ENCODE data around the gene DBF4B.
"Not testable (repeated sequence)": the region's sequence is repeated elsewhere in the genome, so short reads cannot be mapped to it uniquely, and the experiment has no call there.

The DBF4B gene

GRCh38 chr17:44690746-44691306 lies 17.6 kb upstream of the DBF4B start:
- H3K9me3 Mint-ChIP-seq; H3K36me3 Mint-ChIP-seq; DNase-seq (ENCODE audit: low spot score in 2 of 2); H3K27me3 Mint-ChIP-seq; H3K27ac Mint-ChIP-seq: not testable (repeated sequence)
- peak; percentile 10 for ATAC-seq (ENCODE audit: low read depth)
- Mint-ChIP-seq H3K4me1 (peaks cover 14% of the 10 kb centered on the region), H3K4me3 (peak overlapping the region; percentile 16)

GRCh38 chr17:44693609-44694008 lies 14.9 kb upstream of the DBF4B start:
- Mint-ChIP-seq H3K36me3 (no peaks in the 10 kb centered on the region), H3K9me3 (no peaks in the 10 kb centered on the region), H3K4me3 (no peak overlapping the region), H3K4me1 (peaks cover 13% of the 10 kb centered on the region), H3K27ac (no peak overlapping the region), H3K27me3 (no peaks in the 10 kb centered on the region)
- no peak for DNase-seq (ENCODE audit: low spot score in 2 of 2)
- no peak for ATAC-seq (ENCODE audit: low read depth)

- H3K27me3 Mint-ChIP-seq; H3K4me3 Mint-ChIP-seq; ATAC-seq (ENCODE audit: low read depth): not testable (repeated sequence)
These were observed 8.2 kb upstream of the DBF4B start for GRCh38 chr17:44700288-44700687.

DNA sequence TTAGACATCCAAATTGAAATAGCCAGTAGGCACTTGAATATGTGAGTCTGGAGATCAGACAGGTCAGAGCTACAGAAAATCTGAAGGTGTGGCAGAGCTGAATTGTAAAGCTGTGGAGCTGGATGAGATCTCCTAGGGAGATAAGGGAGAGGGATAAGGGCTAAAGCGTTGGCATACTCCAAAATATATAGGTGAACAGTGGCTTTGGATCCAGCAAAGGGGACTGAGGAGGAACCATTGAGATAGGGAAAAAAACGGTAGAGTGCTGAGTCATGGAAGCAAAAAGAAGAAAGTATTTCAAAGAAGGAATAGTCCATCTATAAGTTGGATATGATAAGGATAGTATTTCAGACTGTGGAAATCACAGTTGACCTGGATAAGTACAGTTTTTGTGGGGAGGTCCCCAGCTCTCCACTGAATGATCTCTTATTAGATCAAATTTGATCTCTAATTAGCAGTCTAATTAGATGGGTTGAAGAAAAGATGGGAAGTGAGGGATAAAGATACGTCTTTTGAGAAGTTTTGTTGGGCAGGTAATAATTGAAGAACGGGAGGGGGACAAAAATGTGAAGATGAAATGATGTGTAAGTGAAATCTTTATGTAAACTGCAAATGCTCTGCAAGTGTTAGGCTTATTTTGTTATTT lies 587 bp upstream of the DBF4B start:
- H3K4me1 Mint-ChIP-seq = peaks cover 2% of the 10 kb centered on the region

More at GRCh38 chr17:44700288-44700687, 8.2 kb upstream of the DBF4B start:
- DNase-seq (ENCODE audit: low spot score in 2 of 2); H3K4me1 Mint-ChIP-seq; H3K27ac Mint-ChIP-seq; H3K9me3 Mint-ChIP-seq; H3K36me3 Mint-ChIP-seq: not testable (repeated sequence)

DNA sequence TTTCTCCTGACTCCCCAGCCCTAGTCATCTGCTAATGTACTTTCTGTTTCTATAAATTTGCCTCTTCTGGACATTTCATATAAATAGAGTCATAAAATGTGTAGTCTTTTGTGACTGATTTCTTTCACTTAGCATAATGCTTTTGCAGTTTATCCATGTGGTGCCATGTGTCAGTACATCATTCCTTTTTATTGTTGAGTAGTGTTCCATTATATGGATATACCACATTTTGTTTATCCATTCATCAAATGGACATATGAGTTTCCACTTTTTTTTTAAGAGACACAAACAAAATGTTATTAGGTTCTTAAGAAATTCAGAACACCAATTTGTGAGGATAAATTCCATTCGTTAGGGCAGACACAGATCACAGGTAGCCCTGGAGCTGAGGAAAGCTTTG lies 11.0 kb downstream of the DBF4B start:
- Mint-ChIP-seq H3K36me3 (peaks cover 13% of the 10 kb centered on the region), H3K4me1 (no peaks in the 10 kb centered on the region), H3K27ac (no peak overlapping the region), H3K27me3 (no peaks in the 10 kb centered on the region), H3K9me3 (no peaks in the 10 kb centered on the region), H3K4me3 (no peak overlapping the region)
- ATAC-seq (ENCODE audit: low read depth) (no peak), DNase-seq (ENCODE audit: low spot score in 2 of 2) (no peak)

More for the DNA sequence above, 587 bp upstream of the DBF4B start:
- Mint-ChIP-seq H3K36me3 (peaks cover 2% of the 10 kb centered on the region), H3K27ac (no peak overlapping the region), H3K4me3 (no peak overlapping the region), H3K27me3 (peaks cover 2% of the 10 kb centered on the region), H3K9me3 (no peaks in the 10 kb centered on the region)
- ATAC-seq (ENCODE audit: low read depth) (no peak), DNase-seq (ENCODE audit: low spot score in 2 of 2) (no peak)

DNA sequence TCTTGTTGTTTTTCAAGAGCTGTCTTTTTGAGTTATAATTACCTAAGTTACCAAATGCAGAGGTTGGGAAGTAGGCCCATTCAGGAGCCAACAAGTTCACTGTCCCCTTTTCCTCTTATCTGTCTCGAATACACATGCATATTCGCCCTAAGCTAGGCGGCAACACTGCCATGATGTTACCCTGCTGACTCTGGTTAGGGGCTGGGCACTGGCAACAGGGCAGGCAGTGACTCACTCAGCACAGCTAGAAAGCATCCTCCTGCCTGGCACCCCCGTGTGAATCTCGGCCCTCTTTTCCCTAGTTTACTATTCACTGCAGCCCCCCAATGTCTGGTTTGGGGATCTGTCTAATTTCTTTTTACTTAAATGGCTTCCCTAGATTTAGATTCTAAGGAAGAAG lies 13.8 kb downstream of the DBF4B start:
- ATAC-seq (ENCODE audit: low read depth) = no peak
- H3K36me3 Mint-ChIP-seq = peaks cover 13% of the 10 kb centered on the region
- H3K4me1 Mint-ChIP-seq = no peaks in the 10 kb centered on the region

GRCh38 chr17:44726121-44726520 lies 17.7 kb downstream of the DBF4B start:
- not testable (repeated sequence) for H3K27ac Mint-ChIP-seq; ATAC-seq (ENCODE audit: low read depth); H3K9me3 Mint-ChIP-seq; H3K4me1 Mint-ChIP-seq; H3K27me3 Mint-ChIP-seq; H3K4me3 Mint-ChIP-seq; DNase-seq (ENCODE audit: low spot score in 2 of 2)
- H3K36me3 Mint-ChIP-seq = peaks cover 12% of the 10 kb centered on the region

More for the DNA sequence above, 13.8 kb downstream of the DBF4B start:
- Mint-ChIP-seq H3K27me3 (no peaks in the 10 kb centered on the region), H3K27ac (no peak overlapping the region), H3K4me3 (no peak overlapping the region), H3K9me3 (no peaks in the 10 kb centered on the region)
- DNase-seq (ENCODE audit: low spot score in 2 of 2) = no peak

- Mint-ChIP-seq H3K27me3 (no peaks in the 10 kb centered on the region), H3K4me3 (no peak overlapping the region), H3K4me1 (no peaks in the 10 kb centered on the region), H3K36me3 (peaks cover 4% of the 10 kb centered on the region), H3K9me3 (no peaks in the 10 kb centered on the region), H3K27ac (no peak overlapping the region)
- ATAC-seq (ENCODE audit: low read depth) = no peak
- no peak for DNase-seq (ENCODE audit: low spot score in 2 of 2)
These were observed 25.3 kb downstream of the DBF4B start for GRCh38 chr17:44733753-44734152.

DNA sequence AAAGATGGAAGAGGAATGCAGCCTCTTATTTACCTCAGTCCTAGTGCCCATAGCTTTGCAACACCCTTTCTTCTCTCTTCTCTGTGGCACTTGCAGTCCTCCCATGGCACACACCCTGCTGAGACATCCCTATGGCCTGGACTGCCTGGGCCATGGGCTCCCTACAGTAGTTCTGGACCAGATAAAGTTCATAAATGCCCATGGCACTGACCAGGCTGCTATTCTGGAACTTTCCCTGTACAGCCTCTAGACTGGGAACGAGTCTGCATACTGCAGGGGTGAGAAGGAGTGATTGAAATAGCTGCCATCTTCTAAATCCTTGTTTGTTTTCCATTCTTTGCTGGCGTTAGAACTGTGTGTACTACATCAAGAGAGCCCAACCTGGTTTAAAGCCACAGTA lies 25.8 kb downstream of the DBF4B start:
- no peaks in the 10 kb centered on the region for H3K27me3 Mint-ChIP-seq
- H3K36me3 Mint-ChIP-seq = peaks cover 4% of the 10 kb centered on the region
- H3K4me3 Mint-ChIP-seq = no peak overlapping the region
- no peak overlapping the region for H3K27ac Mint-ChIP-seq
- no peak for DNase-seq (ENCODE audit: low spot score in 2 of 2)
- no peak for ATAC-seq (ENCODE audit: low read depth)
- no peaks in the 10 kb centered on the region for H3K9me3 Mint-ChIP-seq
- no peaks in the 10 kb centered on the region for H3K4me1 Mint-ChIP-seq

DNA sequence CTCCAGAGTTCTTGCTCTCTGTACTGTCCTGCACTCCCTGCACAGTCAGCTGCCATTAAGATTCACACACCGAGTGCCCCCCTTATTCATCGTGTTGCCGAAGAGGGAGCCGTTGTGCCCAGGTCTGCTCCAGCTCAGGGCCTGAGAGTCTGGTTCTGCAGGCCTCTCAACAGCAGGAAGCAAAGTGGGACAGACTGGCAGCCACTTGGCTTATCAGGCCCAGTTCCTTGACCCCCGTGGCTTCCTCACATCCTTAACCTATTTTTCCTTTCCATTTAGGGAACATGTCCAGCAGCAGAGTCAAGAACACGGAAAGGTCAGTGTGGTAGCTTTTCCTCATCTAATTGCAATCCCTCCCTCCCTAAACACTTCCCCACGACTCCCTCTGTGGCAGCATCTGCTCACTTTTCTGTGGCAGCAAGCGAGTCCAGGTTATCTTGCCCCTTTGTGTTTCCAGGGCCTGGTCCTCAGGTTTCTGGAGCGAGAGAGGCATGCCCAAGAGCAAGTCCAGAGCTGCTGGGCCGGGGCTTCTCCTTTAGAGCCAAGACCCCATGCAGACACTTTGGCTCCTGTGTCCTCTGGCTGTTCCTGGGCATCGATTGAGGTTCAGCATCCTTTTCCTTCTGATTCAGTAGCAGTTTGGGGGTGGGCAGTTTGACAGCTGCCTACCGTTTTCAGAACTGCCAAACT lies 28.2 kb downstream of the DBF4B start:
- Mint-ChIP-seq H3K27ac (no peak overlapping the region), H3K36me3 (no peaks in the 10 kb centered on the region), H3K27me3 (no peaks in the 10 kb centered on the region), H3K9me3 (no peaks in the 10 kb centered on the region), H3K4me3 (no peak overlapping the region), H3K4me1 (no peaks in the 10 kb centered on the region)
- ATAC-seq (ENCODE audit: low read depth) (no peak), DNase-seq (ENCODE audit: low spot score in 2 of 2) (no peak)

GRCh38 chr17:44738214-44738906 lies 29.9 kb downstream of the DBF4B start:
- DNase-seq (ENCODE audit: low spot score in 2 of 2) = no peak
- no peak overlapping the region for H3K27ac Mint-ChIP-seq
- H3K36me3 Mint-ChIP-seq = peaks cover 3% of the 10 kb centered on the region
- H3K4me1 Mint-ChIP-seq = no peaks in the 10 kb centered on the region
- no peaks in the 10 kb centered on the region for H3K9me3 Mint-ChIP-seq
- no peak overlapping the region for H3K4me3 Mint-ChIP-seq
- no peak for ATAC-seq (ENCODE audit: low read depth)
- no peaks in the 10 kb centered on the region for H3K27me3 Mint-ChIP-seq

GRCh38 chr17:44741316-44741715 lies 32.9 kb downstream of the DBF4B start:
- ATAC-seq (ENCODE audit: low read depth) = no peak
- Mint-ChIP-seq H3K4me3 (no peak overlapping the region), H3K27ac (no peak overlapping the region), H3K36me3 (peaks cover 3% of the 10 kb centered on the region), H3K4me1 (no peaks in the 10 kb centered on the region), H3K9me3 (no peaks in the 10 kb centered on the region), H3K27me3 (no peaks in the 10 kb centered on the region)
- DNase-seq (ENCODE audit: low spot score in 2 of 2) = no peak

- Mint-ChIP-seq H3K27ac (no peak overlapping the region), H3K36me3 (peaks cover 9% of the 10 kb centered on the region), H3K27me3 (no peaks in the 10 kb centered on the region), H3K4me1 (no peaks in the 10 kb centered on the region), H3K9me3 (no peaks in the 10 kb centered on the region), H3K4me3 (no peak overlapping the region)
- DNase-seq (ENCODE audit: low spot score in 2 of 2) (no peak), ATAC-seq (ENCODE audit: low read depth) (no peak)
These were observed 36.8 kb downstream of the DBF4B start for GRCh38 chr17:44745301-44745700.

GRCh38 chr17:44745738-44746137 lies 37.3 kb downstream of the DBF4B start:
- not testable (repeated sequence) for H3K27ac Mint-ChIP-seq; H3K27me3 Mint-ChIP-seq; H3K4me3 Mint-ChIP-seq; H3K9me3 Mint-ChIP-seq; H3K4me1 Mint-ChIP-seq; DNase-seq (ENCODE audit: low spot score in 2 of 2); ATAC-seq (ENCODE audit: low read depth); H3K36me3 Mint-ChIP-seq

Data from memory B cell (primary cell).